Frontal cortex (tissue), 4 donors: Measurements from ENCODE around the gene RAB40C. TPM values are rescaled to one million over a fixed set of nuclear protein-coding genes. Genes with fewer than 3 reads are reported as not detected.

Experiments used
- DNase-seq, 2 donors: peaks; one replicate each; pipeline ENCODE4 v3.0.0; 2012; ENCODE audit warnings: low spot score in 2 of 2
- FAIRE-seq: peaks from 2 replicates; lab custom pipeline; 2012; peaks lifted over from hg19 to GRCh38; lab: Jason Lieb, UNC
- total RNA-seq: library from RNA; depleted of rRNA; stranded (reverse); fragments of >200 nt; gene quantifications from one replicate; pipeline ENCODE4 v1.2.3, GENCODE V29; 2014
- donor health status: control.
- donor health status: control.
- donor health status: control.

The RAB40C gene
- total RNA-seq, 1 donor from 2014 or later: 25.3 TPM

DNA sequence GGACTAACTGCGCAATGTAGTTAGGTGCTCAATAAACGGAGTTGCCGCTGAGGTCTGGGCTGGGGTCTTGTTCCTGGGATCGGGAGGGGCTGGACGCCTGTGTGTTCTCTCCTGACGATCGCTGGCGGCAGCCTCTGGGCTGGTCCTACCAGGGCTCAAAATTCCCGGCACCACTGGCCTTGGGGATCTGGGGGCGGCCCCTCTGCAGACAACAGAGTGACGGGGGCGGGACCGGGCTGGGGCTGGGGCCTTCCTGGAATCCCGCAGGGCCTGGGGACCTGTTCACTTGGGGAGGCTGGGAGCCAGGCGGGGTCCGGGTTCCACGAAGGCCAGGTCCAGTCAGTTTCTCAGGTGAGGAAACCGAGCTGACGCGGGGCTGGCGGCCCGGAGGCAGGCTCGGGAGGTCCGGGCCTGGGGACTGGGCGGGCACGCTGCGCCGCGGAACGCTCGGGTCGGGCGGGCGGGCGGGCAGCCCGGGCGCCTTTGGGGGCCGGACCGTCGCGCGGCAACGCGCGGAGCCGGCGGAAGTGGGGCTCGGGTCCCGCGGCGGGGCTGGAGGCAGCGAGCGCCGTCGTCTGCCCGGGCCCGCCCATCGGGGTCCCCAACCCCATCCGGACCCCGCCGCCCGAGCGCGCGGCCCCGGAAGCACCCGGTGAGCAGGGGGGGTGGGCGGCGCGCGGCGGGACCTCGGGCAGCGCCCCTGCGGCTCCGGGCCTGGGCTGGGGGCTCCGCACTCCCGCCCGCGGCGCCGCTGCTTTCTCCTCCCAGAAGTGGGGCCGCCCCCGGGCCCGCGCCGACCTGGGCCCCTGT, 20.2 kb upstream of the RAB40C start, which contains the start of gene PIGQ:
TSS of gene PIGQ (plus strand) at position 524 of the 810 bp plus-strand sequence. CDS start 4,107 bp downstream, outside the sequence.
- DNase-seq: peak; percentile 93 to 94
- FAIRE-seq: no peak

- FAIRE-seq (no peak), DNase-seq (no peak)
These were observed 16.8 kb upstream of the RAB40C start for GRCh38 chr16:572865-573650.

GRCh38 chr16:574021-574760, 15.7 kb upstream of the RAB40C start:
- no peak for DNase-seq
- FAIRE-seq: no peak

- FAIRE-seq: no peak
These were observed 14.3 kb upstream of the RAB40C start for GRCh38 chr16:575354-576196.

GRCh38 chr16:576197-576822, 13.6 kb upstream of the RAB40C start:
- DNase-seq (no peak), FAIRE-seq (no peak)

More at GRCh38 chr16:575354-576196, 14.3 kb upstream of the RAB40C start:
- DNase-seq: no peak

DNA sequence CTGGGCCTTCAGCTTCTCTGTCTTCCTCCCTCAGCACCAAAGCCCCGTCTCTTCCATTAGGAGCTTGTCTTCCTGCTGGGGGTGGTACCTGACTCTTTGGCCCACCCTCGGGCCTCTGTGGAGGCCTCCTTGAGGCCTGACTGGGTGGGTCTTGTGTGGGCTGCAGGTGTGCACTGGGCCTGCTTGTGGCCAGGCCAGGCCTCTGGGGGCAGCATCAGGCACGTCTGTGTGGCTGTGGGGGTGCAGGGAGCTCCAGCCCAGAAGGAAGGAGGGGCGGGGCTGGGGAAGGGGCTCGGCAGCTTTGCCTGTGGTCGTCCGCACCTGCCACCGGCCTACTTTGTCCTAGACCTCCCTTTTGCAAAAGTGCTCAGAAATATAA, 13.1 kb upstream of the RAB40C start:
- no peak for FAIRE-seq
- DNase-seq: no peak

- FAIRE-seq (no peak), DNase-seq (no peak)
These were observed 12.1 kb upstream of the RAB40C start for GRCh38 chr16:577796-578195.

GRCh38 chr16:578232-578869, 11.5 kb upstream of the RAB40C start:
- FAIRE-seq (no peak), DNase-seq (no peak)

DNA sequence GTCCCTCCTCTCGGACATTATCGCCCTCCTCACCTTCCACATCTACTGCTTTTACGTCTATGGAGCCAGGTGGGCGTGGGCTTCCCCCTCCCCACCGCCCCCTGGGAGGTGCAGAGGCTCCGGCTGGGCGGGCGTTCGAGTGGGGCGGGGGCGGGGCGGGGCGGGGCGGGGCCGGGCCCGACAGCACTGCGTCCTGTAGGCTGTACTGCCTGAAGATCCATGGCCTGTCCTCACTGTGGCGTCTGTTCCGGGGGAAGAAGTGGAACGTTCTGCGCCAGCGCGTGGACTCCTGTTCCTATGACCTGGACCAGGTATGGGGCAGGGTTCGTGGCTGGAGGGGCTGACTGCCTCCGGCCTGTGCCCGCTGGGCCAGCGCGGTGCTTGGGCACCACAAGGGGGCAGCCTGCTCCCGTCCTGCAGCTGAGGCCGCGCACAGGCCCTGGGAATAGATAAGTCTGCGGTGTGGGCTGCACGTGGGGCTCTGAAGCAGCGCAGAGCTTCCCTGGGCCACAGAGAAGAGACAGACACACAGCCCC, 10.9 kb upstream of the RAB40C start:
- FAIRE-seq (no peak), DNase-seq (peak in 1 of 2 donors; percentile 79)

DNA sequence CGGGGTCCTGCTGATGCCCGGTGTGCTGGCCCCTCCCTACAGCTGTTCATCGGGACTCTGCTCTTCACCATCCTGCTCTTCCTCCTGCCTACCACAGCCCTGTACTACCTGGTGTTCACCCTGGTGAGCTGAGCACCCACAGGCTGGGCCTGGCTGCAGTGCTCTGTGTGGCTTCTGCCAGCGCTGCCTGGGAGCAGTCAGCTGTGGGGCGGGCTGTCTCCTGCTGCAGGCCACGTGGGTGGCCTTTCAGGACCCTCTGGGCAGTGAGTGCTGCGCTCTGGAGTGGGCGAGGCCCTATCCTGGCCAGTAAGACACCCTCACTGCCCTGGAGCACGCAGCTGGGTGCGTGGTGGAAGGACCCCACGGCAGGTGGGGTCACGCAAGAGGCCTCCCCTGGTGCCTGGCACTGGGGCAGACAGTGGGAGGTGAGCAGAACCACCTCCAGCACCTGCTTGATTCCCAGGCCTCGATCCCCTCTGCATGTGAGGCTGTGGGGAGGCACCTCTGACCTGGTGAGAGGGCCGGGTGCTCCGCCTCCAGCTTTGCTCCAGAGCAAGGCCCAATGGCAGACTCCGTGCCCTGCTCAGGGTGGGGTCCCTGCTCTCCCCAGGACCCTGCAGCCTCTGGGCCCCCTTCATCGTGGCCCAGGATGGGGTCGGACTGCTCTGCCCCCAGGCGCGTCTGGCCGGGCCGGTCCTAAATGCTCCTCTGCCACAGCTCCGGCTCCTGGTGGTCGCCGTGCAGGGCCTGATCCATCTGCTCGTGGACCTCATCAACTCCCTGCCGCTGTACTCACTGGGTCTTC, 9.5 kb upstream of the RAB40C start:
- FAIRE-seq: no peak
- no peak for DNase-seq

DNA sequence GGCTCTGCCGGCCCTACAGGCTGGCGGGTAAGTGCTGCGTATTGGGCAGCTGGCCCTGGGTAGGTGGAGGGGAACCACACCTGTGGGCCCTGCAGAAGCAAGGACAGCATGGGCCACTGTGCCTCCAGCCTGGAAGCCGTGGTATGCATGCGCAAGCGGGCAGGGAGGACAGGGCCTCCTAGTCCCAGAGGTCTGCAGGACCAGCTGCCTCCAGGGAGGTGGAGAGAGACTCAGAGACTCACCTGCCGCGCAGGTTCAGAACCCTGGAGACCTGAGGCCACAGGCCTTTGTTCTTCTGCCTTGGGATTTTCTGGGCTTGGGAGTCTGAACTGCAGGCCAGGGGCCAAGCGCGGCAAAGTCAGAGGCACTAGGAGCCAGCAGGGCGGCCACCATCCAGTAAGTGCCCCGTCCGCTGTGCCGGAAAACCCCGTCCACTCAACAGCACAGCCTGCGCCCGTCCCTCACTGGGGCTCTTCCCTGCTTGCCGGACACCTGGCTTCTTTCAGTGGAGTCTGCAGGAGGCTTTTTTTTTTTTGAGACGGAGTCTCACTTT, 8.8 kb upstream of the RAB40C start:
- DNase-seq: no peak
- FAIRE-seq: no peak

DNA sequence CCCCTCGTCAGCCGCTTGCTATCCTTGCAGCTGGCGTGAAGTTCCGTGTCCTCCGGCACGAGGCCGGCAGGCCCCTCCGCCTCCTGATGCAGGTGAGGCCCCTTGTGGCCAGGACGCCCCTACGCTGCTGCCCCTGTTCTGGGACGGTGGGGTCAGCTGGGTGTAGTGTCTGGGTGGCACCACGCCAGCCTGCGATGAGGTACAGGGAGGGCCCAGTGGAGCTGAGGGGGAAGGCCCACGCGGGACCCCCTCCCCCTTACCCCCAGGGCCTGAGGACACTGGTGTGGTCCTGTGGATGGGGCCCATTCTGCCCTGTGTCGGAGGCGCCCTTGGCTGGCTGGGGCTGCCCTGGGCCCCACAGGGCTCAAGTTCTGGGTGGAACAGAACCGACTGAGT, 7.7 kb upstream of the RAB40C start:
- FAIRE-seq (no peak), DNase-seq (no peak)

DNA sequence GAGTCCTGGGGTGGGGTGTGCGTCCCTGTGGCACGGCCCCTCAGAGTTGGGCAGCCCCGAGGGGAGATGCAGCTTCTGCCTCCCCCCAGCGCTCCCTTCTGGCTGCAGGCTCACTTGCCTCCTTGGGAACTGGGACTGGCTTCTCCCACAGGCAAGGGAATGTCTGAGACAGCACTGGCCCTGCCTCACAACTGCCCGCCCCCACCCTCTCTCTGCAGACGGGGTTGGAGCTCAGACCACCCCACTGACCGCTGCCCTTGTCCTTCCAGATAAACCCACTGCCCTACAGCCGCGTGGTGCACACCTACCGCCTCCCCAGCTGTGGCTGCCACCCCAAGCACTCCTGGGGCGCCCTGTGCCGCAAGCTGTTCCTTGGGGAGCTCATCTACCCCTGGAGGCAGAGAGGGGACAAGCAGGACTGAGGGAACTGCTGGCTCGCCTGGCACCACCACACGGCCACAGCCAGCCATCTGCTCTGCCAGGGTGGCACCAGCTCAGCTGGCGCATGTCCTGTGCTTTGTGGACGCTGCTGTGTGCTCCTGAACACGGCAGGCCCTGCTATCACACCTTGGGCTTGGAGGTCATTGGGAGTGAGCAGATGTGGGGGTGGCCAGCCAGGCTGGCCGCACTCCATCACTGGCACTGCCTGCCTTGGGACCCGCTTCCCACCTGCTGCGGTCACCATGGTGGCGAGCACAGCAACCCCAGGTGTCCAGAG, 7.1 kb upstream of the RAB40C start:
- DNase-seq (peak in 1 of 2 donors; percentile 52), FAIRE-seq (no peak)

DNA sequence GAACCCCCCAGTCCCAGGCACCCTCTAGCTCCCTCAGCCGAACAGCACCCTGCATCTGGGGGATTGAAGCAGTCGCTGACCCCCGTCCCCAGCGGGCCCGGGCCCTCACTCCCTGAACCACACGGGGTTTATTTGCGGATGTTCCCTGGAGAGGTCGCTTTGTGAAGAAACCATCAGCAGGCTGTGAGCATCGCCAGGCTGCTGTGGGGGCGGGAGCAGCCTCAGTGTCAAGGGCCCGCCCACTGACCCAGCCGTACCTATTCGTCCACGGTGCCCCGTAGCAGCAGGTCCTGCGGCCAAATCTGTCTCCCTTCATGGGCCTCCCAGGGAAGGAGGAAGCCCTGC, 6.4 kb upstream of the RAB40C start:
- FAIRE-seq (no peak), DNase-seq (no peak)

DNA sequence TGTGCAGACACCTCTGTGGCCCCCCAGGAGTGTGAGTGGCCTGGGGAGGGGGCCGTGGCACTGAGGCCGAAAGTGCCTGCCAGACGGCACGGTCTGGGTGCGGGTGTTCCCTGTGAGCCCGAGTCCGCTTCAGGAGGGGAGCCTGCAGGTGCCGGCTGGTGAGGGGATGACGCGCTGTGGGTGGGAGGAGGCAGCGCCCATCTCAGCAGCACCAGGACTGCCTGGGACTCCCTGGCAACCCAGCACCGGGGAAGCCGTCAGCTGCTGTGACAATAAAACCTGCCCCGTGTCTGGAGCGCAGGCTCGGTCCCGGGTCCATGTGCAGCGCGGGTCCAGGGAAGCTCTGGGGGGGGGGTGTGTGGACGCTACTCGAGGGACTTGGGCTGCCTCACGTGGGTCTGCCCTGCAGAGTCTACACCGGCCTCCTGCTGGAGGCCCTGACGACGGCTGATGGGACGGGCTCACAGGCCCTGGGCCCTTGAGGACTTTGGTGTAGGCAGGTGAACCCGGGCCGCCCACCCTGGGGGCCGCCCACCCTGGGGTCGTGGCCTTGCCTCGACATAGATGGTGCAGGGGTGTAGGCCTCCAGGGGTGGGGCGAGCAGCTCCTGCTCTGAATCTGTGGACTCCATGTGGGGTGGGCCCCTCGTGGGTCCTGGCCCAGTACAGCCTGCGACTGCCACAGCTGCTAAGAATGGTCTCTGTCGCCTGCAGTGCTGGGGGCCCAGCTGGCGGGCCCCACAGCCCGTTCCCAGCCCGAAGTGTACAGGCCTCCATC, 5.9 kb upstream of the RAB40C start:
- peak in 1 of 2 donors; percentile 62 for DNase-seq
- no peak for FAIRE-seq

DNA sequence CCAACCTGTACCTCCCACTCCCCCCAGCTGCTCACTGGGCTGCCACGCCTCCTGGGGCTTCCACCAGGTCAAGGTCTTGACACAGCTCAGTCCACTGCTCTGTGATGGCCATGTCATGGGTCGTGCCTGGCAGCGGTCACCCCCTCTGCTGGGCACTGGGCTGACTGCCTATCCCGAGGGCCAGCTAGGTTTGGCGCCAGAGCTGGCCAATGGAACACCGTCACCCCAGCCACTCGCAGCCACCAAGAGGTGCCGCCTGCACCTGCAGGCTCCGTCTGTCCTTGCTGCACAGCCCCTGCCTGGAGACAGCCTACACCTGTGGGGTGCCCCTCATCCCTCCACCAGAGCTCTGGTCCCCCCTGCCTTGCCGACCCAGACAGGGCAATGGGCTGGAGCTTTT, 4.5 kb upstream of the RAB40C start:
- no peak for DNase-seq
- FAIRE-seq: no peak
